ENCODE measurements around the gene KRT2.

- TF ChIP-seq CTCF (IDR thresholded peaks at IDR 0.05 in 8 of 11, conservative IDR thresholded peaks at IDR 0.05 in 3 of 11) (no peak), POLR2A (IDR thresholded peaks at IDR 0.05) (no peak), POLR2AphosphoS5 (IDR thresholded peaks at IDR 0.05) (no peak)
Measured at GRCh38 chr12:52630599-52631200, 21.3 kb downstream of the KRT2 start.

Data from spleen (tissue), 7 donors.